HFFc6 (cell line): ENCODE results near the gene TOMM70. TPM values are rescaled to one million over a fixed set of nuclear protein-coding genes. Genes with fewer than 3 reads are reported as not detected.
A peak's percentile ranks its signal among the peaks of the same experiment; 100 is the strongest.
"Not testable (repeated sequence)": the region's sequence is repeated elsewhere in the genome, so short reads cannot be mapped to it uniquely, and the experiment has no call there.

Experiments
- DNase-seq: peaks from one replicate; pipeline ENCODE4 v3.0.0-alpha.2; 2018
- H3K27ac Mint-ChIP-seq: 2 replicates; pipeline ENCODE4 v1.8.0; 2020; ENCODE audit warnings: mild to moderate bottlenecking, mixed read lengths
- H3K27me3 Mint-ChIP-seq: 2 replicates; pipeline ENCODE4 v1.8.0; 2021; ENCODE audit warnings: mild to moderate bottlenecking, moderate library complexity, mixed read lengths; ENCODE audit not compliant: insufficient read depth
- H3K36me3 Mint-ChIP-seq: 2 replicates; pipeline ENCODE4 v1.8.0; 2021; ENCODE audit warnings: low read depth, mixed read lengths
- H3K4me1 Mint-ChIP-seq: 2 replicates; pipeline ENCODE4 v1.8.0; 2020; ENCODE audit warnings: low read depth, mixed read lengths
- H3K4me3 Mint-ChIP-seq: 2 replicates; pipeline ENCODE4 v1.8.0; 2020; ENCODE audit warnings: mild to moderate bottlenecking, moderate library complexity, mixed read lengths
- H3K9me3 Mint-ChIP-seq: 2 replicates; pipeline ENCODE4 v1.8.0; 2020; ENCODE audit warnings: mild to moderate bottlenecking, mixed read lengths
- total RNA-seq, 6 experiments: library from RNA; stranded (reverse); fragmentation: NEBNext Ultra II Directional; extraction: Animal tissue kit (Norgen Biotek cat#: 25700); gene quantifications; 2 replicates in 1 of 6; 3 replicates in 5 of 6; pipeline ENCODE4 v1.2.3, GENCODE V29; 2021
- TF ChIP-seq, protein P1 (sequence below): fragments of 200-600 bp; sonication (generic); IDR thresholded peaks from 2 replicates; pipeline ENCODE4 v1.5.0; 2021; ENCODE audit warnings: antibody characterized with exemption, mild to moderate bottlenecking

TOMM70 gene
- total RNA-seq, 6 experiments from 2014 or later: 45.9 to 51.7 (median 48.7) TPM

DNA sequence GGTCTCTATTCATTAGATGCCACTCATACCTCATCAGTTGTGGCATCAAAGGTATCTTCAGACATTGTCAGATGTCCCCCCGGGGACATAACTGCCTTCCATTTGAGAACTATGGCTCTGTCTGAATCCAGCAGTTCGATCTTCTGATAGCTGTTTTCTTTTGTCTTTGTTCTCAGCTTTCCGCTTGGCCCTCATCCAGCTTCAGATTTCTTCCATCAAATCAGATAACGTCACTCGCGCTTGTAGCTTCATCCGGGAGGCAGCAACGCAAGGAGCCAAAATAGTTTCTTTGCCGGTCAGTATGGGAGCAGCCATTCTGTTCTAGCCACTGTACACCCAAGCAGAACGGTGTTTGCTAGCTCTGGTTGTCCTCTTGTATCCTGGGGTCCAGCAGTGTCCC, 62.0 kb downstream of the TOMM70 start:
- Mint-ChIP-seq H3K27ac (no peak overlapping the region), H3K36me3 (peaks cover 32% of the 10 kb centered on the region), H3K9me3 (no peaks in the 10 kb centered on the region), H3K4me1 (peaks cover 13% of the 10 kb centered on the region), H3K27me3 (no peaks in the 10 kb centered on the region; the same call in 1 of the 2 replicates), H3K4me3 (no peak overlapping the region)
- DNase-seq: no peak
- TF ChIP-seq, protein P1, sequence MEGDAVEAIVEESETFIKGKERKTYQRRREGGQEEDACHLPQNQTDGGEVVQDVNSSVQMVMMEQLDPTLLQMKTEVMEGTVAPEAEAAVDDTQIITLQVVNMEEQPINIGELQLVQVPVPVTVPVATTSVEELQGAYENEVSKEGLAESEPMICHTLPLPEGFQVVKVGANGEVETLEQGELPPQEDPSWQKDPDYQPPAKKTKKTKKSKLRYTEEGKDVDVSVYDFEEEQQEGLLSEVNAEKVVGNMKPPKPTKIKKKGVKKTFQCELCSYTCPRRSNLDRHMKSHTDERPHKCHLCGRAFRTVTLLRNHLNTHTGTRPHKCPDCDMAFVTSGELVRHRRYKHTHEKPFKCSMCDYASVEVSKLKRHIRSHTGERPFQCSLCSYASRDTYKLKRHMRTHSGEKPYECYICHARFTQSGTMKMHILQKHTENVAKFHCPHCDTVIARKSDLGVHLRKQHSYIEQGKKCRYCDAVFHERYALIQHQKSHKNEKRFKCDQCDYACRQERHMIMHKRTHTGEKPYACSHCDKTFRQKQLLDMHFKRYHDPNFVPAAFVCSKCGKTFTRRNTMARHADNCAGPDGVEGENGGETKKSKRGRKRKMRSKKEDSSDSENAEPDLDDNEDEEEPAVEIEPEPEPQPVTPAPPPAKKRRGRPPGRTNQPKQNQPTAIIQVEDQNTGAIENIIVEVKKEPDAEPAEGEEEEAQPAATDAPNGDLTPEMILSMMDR: no peak

DNA sequence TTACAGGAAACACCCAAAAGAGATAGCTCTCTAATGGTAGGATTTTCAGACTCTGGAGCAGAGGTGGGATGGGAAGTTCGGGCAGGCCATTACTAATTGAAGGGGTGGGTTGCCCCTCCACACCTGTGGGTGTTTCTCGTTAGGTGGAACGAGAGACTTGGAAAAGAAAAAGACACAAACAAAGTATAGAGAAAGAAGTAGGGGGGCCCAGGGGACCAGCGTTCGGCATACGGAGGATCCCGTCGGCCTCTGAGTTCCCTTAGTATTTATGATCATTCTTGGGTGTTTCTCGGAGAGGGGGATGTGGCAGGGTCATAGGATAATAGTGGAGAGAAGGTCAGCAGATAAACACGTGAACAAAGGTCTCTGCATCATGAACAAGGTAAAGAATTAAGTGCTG, 64.7 kb downstream of the TOMM70 start:
- Mint-ChIP-seq H3K36me3 (peaks cover 12% of the 10 kb centered on the region; the same call in 1 of the 2 replicates), H3K4me1 (peaks cover 14% of the 10 kb centered on the region)
- DNase-seq, H3K4me3 Mint-ChIP-seq, H3K9me3 Mint-ChIP-seq, H3K27me3 Mint-ChIP-seq, H3K27ac Mint-ChIP-seq: not testable (repeated sequence)

DNA sequence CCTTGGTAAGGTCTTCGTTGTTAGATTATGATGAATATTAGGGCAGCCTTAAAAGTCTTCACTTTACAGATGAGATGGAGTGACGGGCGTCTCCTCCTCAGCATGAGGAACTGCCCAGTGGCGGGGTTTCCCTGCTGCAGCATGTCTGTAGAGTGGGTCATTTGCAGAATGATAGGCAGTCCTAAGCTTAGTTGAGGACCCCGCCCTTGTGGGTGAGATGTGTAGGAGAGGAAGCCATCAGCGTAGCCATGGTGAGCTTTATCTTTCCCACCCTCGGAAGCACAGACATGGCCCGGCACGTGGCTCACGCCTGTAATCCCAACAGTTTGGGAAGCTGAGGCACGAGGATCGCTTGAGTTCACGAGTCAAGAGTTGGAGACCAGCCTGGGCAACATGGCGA, 65.5 kb downstream of the TOMM70 start:
- peak overlapping the region; percentile 92 for H3K4me3 Mint-ChIP-seq
- H3K27ac Mint-ChIP-seq: peak overlapping the region; percentile 87
- no peak for DNase-seq
- H3K36me3 Mint-ChIP-seq: 0 out of 2 replicates have a peak, but pooled peaks cover 5% of the 10 kb centered on the region
- TF ChIP-seq, protein P1: no peak
- no peaks in the 10 kb centered on the region; the same call in 1 of the 2 replicates for H3K27me3 Mint-ChIP-seq
- no peaks in the 10 kb centered on the region for H3K9me3 Mint-ChIP-seq
- H3K4me1 Mint-ChIP-seq: peaks cover 14% of the 10 kb centered on the region

DNA sequence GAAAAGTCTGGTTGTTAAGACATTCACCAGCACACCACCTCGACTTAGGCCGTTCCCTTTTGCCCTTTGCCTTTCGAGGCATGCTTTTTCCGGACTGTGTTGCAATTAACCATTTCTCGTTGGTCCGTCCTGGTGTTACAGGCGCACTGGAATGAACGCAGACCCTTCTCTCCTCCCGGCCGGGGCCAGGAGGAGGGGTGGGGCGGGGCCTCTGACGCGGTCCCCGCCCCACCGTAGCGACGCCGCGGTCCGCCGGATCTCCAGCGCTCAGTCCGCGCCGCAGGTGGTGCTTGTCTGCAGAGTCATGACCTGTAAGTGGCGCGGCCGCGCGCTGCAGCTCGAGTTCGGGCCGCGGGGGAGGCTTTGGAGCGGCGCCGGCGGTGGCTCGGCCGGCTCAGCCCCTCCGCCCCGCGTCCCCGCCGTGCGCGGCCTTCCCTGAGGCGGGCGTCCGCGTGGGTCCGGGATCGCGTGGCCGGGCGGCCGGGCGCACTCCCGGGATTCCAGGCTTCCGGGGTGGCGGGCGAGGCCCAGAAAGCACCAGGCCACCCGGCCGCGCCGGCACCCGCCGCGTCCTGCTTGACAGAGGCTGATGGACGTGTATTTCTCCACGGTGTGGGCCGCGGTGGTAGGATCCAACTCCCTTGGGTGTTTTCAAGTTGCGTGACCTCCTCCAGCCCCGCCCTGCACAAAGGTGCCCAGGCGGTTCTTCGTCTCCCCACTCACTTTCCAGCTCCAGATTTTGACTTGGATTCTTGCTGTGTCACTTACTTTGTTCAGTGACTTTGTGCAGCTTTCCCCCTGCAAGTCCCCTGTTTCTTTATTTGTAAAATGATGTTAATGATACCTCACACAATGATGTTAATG, 66.2 kb downstream of the TOMM70 start, which contains the start of gene NIT2:
Gene NIT2 (plus strand): TSS at position 270 of the 864 bp plus-strand sequence. CDS start 35 bp downstream, at position 305.
- no peaks in the 10 kb centered on the region for H3K9me3 Mint-ChIP-seq
- H3K4me1 Mint-ChIP-seq: peaks cover 14% of the 10 kb centered on the region
- TF ChIP-seq, protein P1: no peak
- H3K36me3 Mint-ChIP-seq: 0 out of 2 replicates have a peak, but pooled peaks cover 5% of the 10 kb centered on the region
- DNase-seq: peak; percentile 49
- H3K27ac Mint-ChIP-seq: peak within 1 kb of the TSS; percentile 87
- H3K27me3 Mint-ChIP-seq: no peaks in the 10 kb centered on the region; the same call in 1 of the 2 replicates
- peak within 1 kb of the TSS; percentile 92 for H3K4me3 Mint-ChIP-seq

DNA sequence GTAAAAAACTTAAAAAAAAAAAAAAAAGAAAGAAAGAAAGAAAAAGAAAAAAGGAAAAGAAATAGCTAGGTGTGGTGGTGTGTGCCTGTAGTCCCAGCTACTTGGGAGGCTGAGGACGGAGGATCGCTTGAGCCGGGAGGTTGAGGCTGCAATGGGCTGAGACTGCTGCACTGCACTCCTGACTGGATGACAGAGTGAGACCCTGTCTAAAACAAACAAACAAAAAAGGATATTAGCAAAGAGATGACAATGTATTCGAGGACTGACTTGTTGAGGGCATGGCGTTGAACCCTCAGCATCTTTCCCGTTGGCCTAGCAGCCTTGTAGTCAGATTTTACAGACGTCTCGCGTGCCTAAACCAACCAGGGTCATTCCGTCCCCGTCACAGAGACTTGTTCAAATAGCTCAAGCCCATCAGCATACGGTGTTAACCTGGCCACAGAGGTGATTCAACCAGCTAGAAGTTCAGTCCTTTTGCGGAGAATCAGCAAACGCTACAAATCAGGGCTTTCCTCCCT, 66.9 kb downstream of the TOMM70 start:
- no peaks in the 10 kb centered on the region; the same call in 1 of the 2 replicates for H3K27me3 Mint-ChIP-seq
- TF ChIP-seq, protein P1: no peak
- no peak for DNase-seq
- H3K36me3 Mint-ChIP-seq: 0 out of 2 replicates have a peak, but pooled peaks cover 3% of the 10 kb centered on the region
- H3K4me3 Mint-ChIP-seq: peak overlapping the region; percentile 87
- no peaks in the 10 kb centered on the region for H3K9me3 Mint-ChIP-seq
- peak overlapping the region; percentile 73 for H3K27ac Mint-ChIP-seq
- H3K4me1 Mint-ChIP-seq: peaks cover 14% of the 10 kb centered on the region

DNA sequence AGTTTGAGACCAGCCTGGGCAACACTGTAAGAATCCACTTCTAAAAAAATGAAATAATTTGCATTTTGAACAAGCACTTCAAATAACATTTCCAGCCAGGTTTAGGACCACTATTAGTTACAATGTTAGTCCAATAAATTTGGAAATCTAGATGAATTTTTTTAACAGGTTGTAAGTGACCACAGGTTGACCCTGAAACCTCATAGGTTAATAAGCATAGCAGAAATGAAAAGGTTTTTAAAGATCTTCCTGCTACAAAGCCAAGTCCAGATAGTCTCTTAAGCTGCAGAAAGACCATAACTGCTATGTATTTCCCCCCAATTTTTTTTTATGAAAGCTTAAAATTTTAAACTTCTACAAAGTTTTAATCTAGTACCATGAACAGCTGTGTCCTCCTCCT, 67.8 kb downstream of the TOMM70 start:
- TF ChIP-seq, protein P1: no peak
- peaks cover 14% of the 10 kb centered on the region for H3K4me1 Mint-ChIP-seq
- no peak for DNase-seq
- H3K4me3 Mint-ChIP-seq: no peak overlapping the region
- no peaks in the 10 kb centered on the region for H3K9me3 Mint-ChIP-seq
- H3K27ac Mint-ChIP-seq: no peak overlapping the region
- no peaks in the 10 kb centered on the region; the same call in 1 of the 2 replicates for H3K27me3 Mint-ChIP-seq
- peaks cover under 1% of the 10 kb centered on the region; the same call in 1 of the 2 replicates for H3K36me3 Mint-ChIP-seq
